ENCODE results near the gene AHDC1.
A peak's percentile ranks its signal among the peaks of the same experiment; 100 is the strongest.

The AHDC1 gene

DNA sequence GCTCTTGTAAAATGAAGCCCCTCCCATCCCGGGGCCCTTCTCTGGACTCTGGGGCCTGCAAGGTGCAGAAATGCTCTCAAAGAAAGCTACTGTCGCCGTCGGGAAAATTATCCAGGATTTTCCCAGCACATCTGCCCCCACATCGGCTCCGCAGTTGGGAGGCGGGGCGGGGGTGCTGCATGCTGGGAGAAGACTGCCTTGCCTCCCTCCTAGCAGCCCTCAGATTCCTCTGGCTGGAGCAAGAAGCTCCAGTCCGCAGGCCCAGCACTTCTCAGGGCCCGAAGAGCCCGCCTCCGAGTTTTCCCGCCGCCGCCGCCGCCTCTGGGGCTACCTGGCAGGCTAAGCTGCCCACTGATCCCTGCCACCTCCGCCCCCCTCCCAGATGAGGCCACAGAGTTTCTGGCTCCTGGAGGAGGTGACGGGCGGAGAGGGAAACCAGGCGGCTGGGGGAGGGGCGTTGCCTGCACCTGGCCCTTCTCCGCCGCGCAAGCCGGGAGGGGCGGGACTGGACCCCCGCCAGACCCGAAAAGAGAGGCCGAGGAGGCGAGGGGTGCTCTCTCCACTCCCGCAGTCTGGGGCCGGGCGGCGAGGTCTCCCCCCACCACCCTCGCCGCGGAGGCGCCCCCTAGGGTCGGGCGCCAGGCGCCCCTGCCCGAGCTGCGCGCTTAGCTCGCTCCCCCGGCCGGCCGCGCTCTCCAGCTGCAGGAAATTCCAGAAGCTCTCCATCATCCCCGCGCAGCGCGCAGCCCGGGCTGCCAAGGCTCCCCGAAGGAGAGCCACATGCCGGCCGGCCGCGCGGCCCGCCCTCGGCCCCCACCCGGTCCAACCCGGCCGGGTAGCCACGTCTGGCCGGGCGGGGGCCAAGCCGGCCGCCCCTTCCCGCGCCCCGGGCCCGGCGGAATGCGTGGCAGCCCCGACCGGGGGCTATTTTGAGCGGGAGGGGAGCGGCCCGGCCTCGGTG, 28.8 kb downstream of the AHDC1 start:
- DNase-seq: peak; percentile 92

DNA sequence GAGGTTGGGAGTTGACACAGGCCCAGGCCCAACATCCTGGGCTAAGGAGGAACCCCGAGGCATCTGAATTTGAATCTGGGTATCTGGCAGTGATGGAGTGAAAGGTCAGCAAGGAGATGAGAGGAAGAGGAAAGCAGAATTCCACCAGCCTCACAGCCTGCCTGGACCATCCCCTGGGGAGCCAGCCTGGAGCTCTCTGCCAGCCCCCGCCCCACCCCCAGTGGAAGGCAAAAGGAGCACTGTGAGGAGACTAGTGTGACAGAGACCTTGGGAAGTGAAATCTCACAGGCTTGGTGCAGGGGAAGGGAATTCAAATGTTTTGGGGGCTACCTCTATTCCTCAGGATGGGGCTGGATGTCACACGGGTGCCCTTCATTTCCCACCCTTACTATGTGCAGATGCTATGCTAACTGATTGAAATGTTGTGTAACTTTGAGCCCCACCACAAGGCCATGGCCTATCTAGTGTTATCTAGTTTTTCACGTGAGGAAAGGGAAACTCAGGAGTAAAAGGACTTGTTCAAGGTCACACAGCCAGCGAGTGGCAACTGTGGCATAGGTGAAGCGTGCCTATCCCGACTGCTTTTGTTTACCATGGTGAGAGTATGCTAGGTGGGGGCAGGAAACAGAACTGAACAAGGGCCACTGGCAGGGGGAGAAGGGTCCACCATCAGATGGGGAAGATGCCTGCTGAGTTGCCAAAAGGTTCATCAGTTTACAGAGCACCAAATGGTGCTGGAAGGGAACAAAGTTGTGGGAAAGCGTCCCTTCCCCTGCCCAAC, 29.8 kb downstream of the AHDC1 start:
- no peak for DNase-seq

DNA sequence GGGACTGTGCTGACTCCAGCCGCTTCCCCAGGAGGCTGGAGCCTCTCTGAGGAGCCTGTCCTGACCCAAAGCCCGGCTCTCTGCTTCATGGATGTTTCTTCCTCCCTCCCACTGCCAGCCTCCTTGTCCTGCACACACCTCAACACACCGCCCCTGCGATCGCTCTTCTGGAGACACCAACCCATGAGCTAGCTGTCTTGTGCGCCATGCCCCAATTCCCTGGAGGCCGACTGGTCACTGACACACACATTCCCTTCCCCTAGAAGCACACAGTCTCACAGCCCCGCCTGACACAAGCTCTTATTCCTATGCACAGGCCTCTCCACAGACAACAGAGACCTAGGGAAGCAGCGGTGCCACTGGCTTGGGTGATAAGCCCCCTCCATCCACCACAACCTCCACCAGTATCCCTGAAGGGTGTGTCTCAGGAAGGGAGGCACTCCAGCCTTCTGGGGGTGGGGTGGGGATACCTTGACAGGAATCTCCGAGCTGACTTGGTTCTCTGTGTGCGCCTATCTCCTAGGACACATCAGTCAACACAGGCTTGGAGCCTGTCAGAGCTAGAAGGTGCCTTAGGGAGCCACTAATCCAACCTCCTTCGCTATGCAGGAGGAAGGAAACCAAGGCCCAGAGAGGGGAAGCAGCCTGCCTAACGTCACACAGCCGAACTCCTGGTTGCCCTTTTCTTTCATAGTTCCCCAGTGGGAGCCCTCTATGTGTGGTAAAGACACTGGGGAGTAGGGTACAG, 31.1 kb downstream of the AHDC1 start:
- DNase-seq: no peak

DNA sequence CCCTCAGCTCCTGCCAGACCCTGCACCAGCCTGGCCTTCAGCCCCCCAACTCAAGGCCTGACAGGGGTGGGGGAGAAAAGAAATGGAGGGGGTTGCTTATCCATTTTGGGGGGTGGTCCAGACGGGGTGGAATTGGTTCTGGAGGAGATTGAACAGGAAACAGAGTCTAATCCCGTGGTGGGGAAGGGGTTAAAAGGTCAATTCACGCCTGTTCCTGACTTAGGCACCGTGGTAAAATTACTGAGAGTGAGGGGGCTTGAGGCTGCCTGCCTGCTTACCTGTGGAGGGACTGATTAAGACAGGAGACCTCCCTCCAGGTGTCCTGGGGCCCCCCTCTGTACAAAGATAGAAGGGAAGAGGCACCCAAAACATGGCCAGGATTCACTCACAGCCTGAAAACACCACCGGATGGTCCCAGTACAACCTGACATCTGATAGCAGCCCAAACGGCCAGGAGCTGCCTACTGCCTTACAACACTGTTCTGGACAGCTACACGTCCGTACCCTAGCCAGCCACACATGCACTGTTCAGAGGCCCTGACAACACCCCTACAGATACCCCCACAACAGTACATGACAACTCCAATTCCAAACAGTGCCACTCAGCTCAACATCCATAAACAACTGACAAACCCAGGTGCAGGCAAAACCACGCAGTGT, 31.8 kb downstream of the AHDC1 start:
- no peak for DNase-seq

DNA sequence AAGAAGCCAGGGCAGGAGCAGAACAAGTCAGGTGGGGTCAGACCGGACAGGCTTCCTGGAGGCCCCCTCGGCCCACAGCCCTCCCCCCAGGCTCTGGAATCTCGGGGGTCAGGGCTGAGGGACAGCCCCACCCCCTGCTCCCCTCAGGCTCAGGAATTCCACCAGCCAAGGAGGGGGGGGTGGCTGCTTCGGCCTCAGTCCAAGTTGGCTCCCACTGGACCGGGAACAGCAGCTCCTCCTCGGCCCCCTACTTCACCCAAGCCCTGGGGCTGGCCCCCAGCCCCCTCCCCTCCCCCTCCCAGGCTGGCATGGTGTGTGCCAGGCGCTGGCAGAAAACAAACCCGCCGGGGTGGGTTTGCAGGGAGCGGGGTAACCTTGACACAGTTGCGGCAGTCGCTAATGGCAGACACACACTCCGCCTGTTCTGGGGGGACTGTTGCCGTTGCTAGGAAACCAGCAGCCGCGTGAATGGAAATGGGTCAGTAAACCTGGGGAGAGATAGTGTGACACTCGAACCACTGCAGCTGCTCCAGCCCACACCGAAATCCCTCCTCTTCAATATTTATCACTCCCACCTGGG, 32.4 kb downstream of the AHDC1 start:
- DNase-seq: no peak

DNA sequence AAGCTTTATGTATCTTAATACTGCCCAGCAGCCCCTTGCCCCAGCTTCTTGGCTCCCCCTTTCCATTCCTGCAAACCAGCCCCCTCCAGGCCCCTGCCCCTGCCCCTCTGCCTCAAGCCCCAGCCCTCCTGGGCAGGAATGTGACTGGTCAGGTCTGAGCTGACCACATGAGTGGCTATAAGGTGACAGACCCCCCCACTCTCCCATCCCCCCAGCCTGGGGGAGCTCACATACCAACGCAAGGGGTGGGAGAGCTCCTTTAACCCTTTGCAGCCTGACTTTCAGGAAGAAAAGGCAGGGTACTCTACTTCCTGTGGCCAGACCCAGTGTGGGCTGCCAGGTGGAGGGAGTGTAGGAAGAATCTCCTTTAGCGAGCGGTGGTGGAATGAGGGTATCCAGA, 33.2 kb downstream of the AHDC1 start:
- no peak for DNase-seq

DNA sequence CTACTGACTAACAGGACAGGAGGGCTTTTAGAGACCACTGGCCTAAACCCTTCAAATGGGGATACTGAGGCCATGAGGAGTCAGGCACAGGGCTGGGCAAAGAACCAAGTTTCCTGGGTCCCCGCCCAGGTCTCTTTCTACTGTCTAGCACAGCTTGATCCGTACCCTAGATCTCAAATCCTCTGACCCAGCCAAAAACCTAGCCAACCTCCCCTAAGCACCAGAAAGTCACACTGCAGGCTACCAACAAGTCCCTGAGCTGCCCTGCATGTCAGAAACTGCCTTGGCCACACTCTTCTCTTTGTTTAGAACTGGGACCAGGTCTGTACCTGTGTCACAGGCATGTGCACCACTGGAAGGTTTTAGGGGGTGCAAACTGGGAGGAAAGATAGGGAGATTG, 33.6 kb downstream of the AHDC1 start:
- no peak for DNase-seq

DNA sequence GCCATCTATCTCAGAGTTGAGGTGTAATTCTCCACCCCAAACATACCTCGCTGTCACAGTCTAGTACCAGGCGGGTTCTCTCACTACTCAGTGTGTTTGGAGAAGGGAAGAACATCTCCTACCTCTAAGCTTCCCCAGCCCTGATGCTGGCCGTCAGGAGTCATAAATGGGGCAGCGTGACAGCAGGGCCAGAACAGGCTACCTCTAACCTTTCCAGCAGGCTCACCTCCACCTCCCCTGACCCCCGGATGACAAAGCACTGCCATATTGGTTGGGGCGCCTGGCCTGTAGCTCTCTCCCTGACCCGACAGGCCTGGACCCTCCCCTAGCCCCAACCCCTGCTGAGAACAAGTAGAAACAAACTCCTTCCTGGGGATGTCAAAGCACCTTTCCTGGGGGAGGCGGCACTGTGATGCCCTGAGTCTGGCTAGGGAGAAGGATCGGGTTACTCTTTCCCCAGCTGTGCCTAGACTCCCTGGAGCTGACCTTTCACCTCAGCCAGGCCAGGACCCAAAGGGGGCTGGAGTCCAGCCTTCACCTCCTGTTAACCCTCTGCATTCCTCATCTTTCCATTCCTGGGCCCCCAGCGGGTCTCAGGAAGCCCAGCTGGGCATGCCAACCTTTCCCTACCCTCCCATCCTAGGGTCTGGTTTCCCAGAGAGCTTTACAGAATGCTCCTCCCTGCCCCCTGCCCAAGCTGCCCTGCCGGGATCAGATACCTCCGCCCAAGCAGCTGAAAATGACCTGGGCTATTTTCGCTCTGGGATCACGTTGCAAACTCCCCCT, 34.2 kb downstream of the AHDC1 start:
- DNase-seq: no peak

DNA sequence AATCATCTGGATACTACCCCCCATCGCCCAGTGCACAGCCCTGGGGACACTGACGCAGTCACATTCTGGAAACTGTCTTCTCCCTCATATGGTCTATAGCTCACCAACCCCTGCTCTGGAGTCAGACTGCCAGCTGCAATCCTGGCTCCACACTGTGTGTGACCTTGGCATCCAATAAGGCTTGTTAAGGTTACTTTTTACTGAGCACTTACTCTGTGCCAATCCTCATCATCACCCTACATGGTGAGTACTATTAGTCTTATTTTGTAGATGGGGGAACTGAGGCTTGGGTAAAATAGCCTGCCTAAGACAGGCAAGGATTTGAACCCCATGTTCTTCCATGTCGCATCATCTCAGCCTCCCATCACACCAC, 34.9 kb downstream of the AHDC1 start:
- no peak for DNase-seq

DNA sequence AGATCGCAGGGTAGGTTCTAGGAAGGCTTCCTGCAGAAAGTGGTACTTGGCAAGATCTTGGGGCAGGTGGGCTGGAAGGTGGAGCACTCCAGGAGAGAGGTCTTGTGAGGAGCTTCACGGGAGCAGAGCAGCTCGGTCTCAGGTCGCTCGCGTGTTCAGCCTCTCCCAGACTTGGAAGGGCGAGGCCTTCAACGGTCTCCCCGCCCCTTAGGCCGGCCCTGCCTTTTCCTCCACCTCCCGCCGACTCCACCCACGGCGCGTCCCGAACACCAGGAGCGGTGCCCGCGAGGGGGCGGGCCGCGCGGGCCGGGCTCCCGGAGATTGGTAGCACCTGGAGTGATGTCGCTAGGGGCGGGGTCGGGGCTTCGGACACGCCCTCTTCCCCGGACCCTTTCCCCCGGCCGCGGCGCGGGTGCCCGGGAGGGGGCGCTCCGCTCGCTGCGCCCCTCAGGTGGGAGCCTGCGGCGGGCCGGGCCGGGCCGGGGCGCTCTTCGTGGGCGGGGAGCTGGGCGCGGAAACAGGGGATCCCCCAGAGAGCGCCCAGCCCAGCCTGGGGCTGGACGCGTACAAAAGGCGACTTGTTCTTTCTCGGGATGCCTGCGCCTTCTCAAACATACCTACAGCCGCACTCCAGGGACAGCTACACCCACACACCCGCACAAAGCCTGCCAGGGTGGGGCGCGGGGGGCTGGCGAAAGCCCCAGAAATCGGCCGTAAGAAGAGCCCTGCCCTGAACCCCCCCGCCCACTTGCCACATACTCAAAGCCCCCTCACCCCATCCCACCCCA, 35.5 kb downstream of the AHDC1 start:
- peak; percentile 93 for DNase-seq

DNA sequence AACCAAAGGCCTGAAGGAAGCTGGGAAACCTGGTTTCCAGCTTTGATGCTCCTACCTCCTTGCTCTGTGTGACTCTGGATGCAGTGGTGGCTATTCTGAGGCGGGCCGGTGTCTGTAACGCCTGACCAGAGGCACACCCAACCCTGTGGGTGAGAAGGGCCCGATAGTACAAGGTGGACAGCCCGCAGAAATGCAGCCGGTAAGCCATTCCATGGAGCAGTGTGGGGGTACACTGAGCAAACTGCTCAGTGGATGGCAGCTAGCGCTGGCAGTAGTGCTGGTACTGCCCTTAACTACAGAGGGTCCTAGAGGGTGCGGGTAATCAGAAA, 36.0 kb downstream of the AHDC1 start:
- DNase-seq: no peak

DNA sequence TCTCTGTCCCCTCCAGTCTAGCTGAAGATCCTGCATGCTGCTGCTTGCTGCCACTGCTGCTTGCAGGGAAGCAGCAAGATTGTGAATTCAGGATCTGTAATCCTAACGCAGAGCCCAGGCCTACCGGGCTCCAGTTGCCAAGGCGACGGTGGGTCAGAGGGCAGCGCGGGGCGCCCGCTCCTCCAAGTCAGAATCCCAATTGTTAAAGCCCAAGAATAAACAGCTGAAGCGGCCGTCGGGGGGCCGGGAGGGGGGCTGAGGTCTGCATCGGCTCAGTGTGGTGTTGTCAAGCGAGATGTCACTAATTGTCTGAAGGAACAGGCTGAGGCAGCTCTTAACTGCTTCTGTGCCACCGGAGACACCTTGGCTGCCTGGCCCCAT, 36.8 kb downstream of the AHDC1 start:
- DNase-seq: no peak

DNA sequence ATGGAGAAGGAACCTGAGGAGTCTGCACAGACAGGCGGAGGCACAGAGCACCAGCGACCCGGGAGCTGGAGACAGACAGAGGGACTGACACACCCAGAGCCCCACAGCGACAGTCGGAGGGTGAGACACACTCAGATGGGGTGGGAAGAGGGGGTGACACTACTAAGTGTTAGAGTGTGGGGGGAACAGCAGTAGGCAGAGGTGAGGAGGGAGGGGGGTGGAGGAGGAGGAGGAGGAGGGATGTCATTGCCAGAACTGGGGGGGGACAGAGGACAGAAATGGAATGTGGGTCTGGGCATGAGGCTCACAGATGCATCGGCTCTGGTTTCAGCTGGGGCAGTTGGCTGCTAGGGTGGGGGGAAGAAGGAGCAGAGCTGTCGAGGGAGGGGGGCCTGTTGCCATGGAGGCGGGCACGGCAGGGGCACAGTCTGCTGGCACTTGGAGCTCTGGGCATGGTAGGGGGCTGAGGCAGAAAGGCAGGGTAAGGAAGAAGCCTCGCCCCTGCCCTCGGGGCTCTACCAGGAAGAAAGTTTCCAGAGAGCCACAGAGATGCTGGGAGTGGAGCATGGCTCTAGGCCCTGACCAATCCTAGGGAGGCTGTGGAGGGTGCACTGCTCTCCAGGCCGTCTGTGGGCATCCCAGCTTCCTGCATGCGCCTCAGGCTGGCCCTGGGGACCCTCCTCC, 37.3 kb downstream of the AHDC1 start:
- DNase-seq: no peak

DNA sequence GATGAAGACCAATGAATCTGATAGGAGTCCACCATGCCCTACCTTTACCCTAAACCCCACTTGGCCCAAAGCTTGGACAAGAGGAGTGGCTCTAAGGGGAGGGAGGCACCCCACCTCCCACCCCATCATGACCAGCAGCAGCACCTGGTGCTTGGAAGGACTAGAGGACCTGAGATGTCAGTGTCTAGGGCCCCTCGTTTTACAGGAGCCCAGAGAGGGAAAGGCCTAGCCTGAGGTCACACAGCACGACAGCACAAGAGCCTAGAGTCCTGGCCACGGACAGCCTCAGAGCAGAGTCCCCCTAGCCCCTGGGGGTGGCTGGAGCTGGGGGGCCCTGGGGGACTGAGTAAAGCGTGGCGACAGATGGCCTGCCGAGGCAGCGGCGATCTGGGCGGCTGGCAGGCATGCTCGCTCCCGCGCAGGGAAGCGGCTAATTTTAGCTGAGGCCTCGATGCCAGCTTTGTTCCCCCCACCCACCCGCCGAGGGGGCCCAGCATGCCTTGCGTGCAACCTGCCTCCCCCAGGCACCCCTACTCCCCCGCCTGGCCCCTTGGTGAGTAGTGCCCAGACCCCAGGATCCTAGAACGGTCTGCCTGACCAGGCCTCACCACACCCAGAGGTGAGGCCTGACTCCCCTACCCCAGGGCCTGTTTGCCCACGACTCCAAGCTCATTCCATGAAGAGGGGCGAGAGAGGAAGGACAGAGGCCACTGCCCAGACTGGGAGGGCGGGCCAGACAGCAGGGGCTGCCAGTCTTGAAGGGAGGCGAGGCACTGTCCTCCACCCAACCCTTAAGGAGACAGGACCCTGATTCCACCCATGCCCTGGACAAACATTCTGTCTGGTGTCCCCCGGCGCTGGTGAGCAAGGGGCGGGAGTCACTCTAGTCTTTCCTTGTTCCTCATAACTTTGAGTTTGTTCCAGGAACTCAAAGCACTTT, 39.0 kb downstream of the AHDC1 start:
- no peak for DNase-seq

DNA sequence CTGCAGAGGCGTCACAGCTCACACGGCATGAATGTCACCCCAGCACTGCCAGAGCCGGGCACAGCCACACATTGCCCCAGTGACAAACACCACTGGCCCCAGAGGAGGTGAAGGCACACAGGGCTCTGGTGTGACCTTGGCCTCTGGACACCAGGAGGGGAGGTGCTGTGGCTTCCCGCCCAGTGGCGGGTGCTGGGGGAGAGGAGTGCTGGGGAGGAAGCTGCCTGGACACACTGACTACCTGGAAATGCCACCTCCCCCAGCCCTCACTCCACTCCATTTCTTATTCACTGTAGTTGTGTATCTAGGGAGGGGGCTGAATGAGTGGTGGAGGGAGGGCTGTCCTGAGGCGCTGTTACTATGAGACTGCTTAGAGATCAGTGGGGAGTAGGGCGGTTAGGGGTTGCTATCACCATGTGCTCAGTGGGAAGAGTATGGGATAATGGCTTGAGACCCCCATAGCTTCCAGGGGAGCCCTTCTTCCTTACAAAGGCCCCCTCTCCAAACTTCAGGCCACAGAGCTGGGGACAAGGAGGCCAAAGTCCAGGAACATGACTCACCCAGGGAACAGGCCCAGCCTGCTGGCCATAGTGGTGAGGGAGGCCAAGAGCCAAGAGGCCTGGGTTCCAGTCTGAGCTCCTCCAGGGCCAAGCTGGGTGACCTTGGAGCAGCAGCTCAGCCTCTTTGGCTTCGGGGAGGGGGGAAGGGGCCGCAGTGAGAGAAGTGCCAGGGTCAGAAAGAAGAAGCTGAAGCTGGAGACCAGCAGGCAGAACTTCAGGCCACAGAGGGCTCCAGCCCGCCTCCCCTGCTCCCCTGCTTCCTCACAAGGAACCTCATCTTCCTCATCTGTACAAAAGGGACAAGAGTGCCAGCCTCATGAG, 40.1 kb downstream of the AHDC1 start:
- no peak for DNase-seq

DNA sequence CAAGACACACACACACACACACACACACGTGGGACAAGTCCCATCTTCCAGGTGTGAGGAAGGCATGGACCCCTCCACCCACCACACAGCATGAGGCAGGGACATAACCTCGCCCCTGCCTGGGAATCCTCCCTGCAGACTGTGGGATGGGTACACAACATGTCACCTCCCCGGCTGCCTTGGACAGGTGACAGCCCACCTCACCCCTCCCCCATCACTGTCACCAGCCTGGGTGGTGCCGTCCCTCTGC, 40.7 kb downstream of the AHDC1 start:
- no peak for DNase-seq

DNA sequence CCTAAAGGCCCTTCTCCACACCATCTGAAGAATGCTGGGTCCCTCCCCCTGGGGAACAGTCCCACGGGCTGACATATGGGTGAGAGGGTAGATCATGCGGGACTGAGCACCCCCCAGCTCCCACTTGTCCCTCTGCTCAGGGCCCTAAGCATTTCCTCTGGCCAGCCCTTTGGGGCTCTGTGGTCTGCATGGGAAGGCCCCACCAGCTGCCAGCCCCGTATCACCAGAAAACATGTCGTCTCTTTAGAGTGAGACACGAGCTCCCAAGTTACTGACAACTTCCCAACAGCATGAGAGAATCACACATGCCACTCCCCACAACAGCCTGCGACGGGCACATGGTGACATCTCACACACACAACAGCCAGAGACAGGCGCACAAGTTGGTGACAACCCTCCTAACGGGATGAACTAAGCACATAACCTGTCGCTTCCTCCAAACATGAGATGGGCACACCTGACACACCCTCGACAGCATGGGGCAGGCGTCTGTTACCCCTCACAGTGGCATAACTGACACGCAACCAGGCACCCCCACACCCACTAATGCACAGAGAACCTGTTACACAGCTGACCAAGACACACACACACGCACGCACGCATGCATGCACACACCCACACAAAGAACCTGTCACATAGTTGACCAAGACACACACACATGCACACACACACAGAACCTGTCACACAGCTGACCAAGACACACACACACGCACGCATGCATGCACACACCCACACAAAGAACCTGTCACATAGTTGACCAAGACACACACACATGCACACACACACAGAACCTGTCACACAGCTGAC, 41.2 kb downstream of the AHDC1 start:
- DNase-seq: no peak

DNA sequence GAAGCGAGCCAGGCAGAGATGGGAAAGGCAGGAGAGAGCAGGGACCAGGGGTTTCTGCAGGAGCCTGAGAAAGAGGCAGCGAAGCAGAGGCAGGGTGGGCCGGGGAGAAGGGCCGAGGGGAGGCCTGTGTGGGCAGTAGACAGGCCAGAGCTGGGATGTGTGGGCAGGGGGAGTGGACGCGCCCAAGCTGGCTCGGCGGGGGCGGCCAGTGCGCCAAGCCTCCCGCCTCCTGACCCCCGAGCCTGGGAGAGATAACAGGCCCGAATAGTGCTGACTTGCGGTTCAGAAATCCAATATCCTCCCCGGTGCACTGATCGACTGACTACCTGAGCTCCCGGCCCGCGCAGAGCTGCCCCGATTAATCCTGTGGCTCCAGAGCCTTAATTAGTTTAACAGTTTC, 41.9 kb downstream of the AHDC1 start:
- no peak for DNase-seq

Measured in NCI-H226 (cell line).